Measurements from ENCODE around the gene FAM200C. TPM values are rescaled to one million over a fixed set of nuclear protein-coding genes. Genes with fewer than 3 reads are reported as not detected.

FAM200C gene
- total and polyA plus RNA-seq, 7 donors = 0.92 to 12.3 (median 4.3) TPM

- Histone ChIP-seq H3K27ac (no peak overlapping the region), H3K4me1 (peaks cover 0 to 7% (median 6%) of the 10 kb centered on the region in 4 donors), H3K36me3 (no peaks in the 10 kb centered on the region), H3K4me3 (no peak overlapping the region), H3K27me3 (no peaks in the 10 kb centered on the region), H3K9me3 (no peaks in the 10 kb centered on the region)
- 69 to 88% methylated on average over 9 of the region's 9 CpGs for WGBS, 2 donors
- TF ChIP-seq POLR2A (IDR thresholded peaks at IDR 0.05) (no peak), EP300 (IDR thresholded peaks at IDR 0.05) (no peak), POLR2AphosphoS5 (IDR thresholded peaks at IDR 0.05) (no peak), CTCF (IDR thresholded peaks at IDR 0.05) (no peak)
- no peak for DNase-seq
- intact Hi-C loops (cut with DNase I) = no loop called here
Measured at GRCh38 chr5:160434022-160434531, 34.2 kb upstream of the FAM200C start.

GRCh38 chr5:160432787-160433186 lies 32.9 kb upstream of the FAM200C start:
- H3K27ac ChIP-seq = no peak overlapping the region
- H3K36me3 ChIP-seq = no peaks in the 10 kb centered on the region
- TF ChIP-seq POLR2A (IDR thresholded peaks at IDR 0.05) = no peak
- TF ChIP-seq POLR2AphosphoS5 (IDR thresholded peaks at IDR 0.05) = no peak
- TF ChIP-seq EP300 (IDR thresholded peaks at IDR 0.05) = no peak
- no peak for TF ChIP-seq CTCF (IDR thresholded peaks at IDR 0.05)
- intact Hi-C loops (cut with DNase I) = no loop called here
- no peaks in the 10 kb centered on the region for H3K27me3 ChIP-seq
- no peak for DNase-seq
- H3K4me3 ChIP-seq = no peak overlapping the region
- no peaks in the 10 kb centered on the region for H3K4me1 ChIP-seq
- 88 to 91% methylated on average over 7 of the region's 7 CpGs for WGBS, 2 donors
- H3K9me3 ChIP-seq = no peaks in the 10 kb centered on the region

- Histone ChIP-seq H3K4me3 (no peak overlapping the region), H3K9me3 (no peaks in the 10 kb centered on the region), H3K27me3 (no peaks in the 10 kb centered on the region), H3K27ac (no peak overlapping the region), H3K36me3 (no peaks in the 10 kb centered on the region), H3K4me1 (no peaks in the 10 kb centered on the region)
- WGBS, 2 donors = 91 to 94% methylated on average over 4 of the region's 4 CpGs
- DNase-seq = no peak
- TF ChIP-seq CTCF (IDR thresholded peaks at IDR 0.05) (no peak), POLR2AphosphoS5 (IDR thresholded peaks at IDR 0.05) (no peak), POLR2A (IDR thresholded peaks at IDR 0.05) (no peak), EP300 (IDR thresholded peaks at IDR 0.05) (no peak)
- intact Hi-C loops (cut with DNase I) = no loop called here
Measured at GRCh38 chr5:160432196-160432595, 32.3 kb upstream of the FAM200C start.

GRCh38 chr5:160427607-160428006 lies 27.8 kb upstream of the FAM200C start:
- Histone ChIP-seq H3K27ac (no peak overlapping the region), H3K4me3 (no peak overlapping the region), H3K27me3 (no peaks in the 10 kb centered on the region), H3K4me1 (no peaks in the 10 kb centered on the region), H3K36me3 (no peaks in the 10 kb centered on the region), H3K9me3 (no peaks in the 10 kb centered on the region)
- no peak for DNase-seq
- intact Hi-C loops (cut with DNase I) = no loop called here
- 97 to 99% methylated on average over 4 of the region's 4 CpGs for WGBS, 2 donors
- TF ChIP-seq POLR2AphosphoS5 (IDR thresholded peaks at IDR 0.05) (no peak), EP300 (IDR thresholded peaks at IDR 0.05) (no peak), CTCF (IDR thresholded peaks at IDR 0.05) (no peak), POLR2A (IDR thresholded peaks at IDR 0.05) (no peak)

- Histone ChIP-seq H3K27ac (no peak overlapping the region), H3K4me3 (no peak overlapping the region), H3K27me3 (no peaks in the 10 kb centered on the region), H3K4me1 (peaks cover 0 to 19% (median 12%) of the 10 kb centered on the region in 4 donors), H3K36me3 (no peaks in the 10 kb centered on the region), H3K9me3 (no peaks in the 10 kb centered on the region)
- TF ChIP-seq POLR2A (IDR thresholded peaks at IDR 0.05) (no peak), POLR2AphosphoS5 (IDR thresholded peaks at IDR 0.05) (no peak), CTCF (IDR thresholded peaks at IDR 0.05) (no peak), EP300 (IDR thresholded peaks at IDR 0.05) (no peak)
- WGBS, 2 donors = 42 to 53% methylated on average over 2 of the region's 2 CpGs
- intact Hi-C loops (cut with DNase I) = no loop called here
- no peak for DNase-seq
Measured at GRCh38 chr5:160423099-160423498, 23.2 kb upstream of the FAM200C start.

All from sigmoid colon (tissue), 7 donors.